H1 (cell line): ENCODE data around the gene LRIG2. TPM values are rescaled to one million over a fixed set of nuclear protein-coding genes. Genes with fewer than 3 reads are reported as not detected.

Source experiments
- CTCF ChIA-PET: fragments of 300-600 bp; sonication (Branson Sonifier 250); formaldehyde crosslinking; loops from one replicate; lab custom pipeline; 2021; ENCODE audit not compliant: partially characterized antibody; lab: Charles Lee
- POLR2A ChIA-PET: fragments of 300-600 bp; sonication (Branson Sonifier 250); formaldehyde crosslinking; loops from one replicate; lab custom pipeline; 2021; ENCODE audit warnings: inconsistent platforms; ENCODE audit not compliant: partially characterized antibody; lab: Charles Lee
- DNase-seq, 2 experiments: peaks; one replicate each; pipeline versions ENCODE4 v3.0.0 to v3.0.0-alpha.2; 2010 to 2022; ENCODE audit warnings: low spot score in 2 of 2, low read depth in 1 of 2, mixed read lengths in 1 of 2
- FAIRE-seq: peaks from 2 replicates; lab custom pipeline; 2011; peaks lifted over from hg19 to GRCh38; lab: Jason Lieb, UNC
- H2AFZ ChIP-seq: 2 replicates; pipeline ENCODE4 v1.8.1; 2012; ENCODE audit warnings: low read length, inconsistent platforms
- H2AK5ac ChIP-seq: 2 replicates; pipeline ENCODE4 v1.6.1; 2013; ENCODE audit warnings: low read depth, low read length
- H2BK120ac ChIP-seq: replicated peaks from 2 replicates; pipeline ENCODE3; 2013; ENCODE audit warnings: low read depth, low read length, inconsistent platforms
- H2BK12ac ChIP-seq: 2 replicates; pipeline ENCODE4 v1.6.1; 2013; ENCODE audit warnings: low read depth, low read length
- H2BK15ac ChIP-seq: 2 replicates; pipeline ENCODE4 v1.6.1; 2013; ENCODE audit warnings: low read length
- H2BK20ac ChIP-seq: 2 replicates; pipeline ENCODE4 v1.6.1; 2013; ENCODE audit warnings: low read length
- H2BK5ac ChIP-seq: 2 replicates; pipeline ENCODE4 v1.6.1; 2013; ENCODE audit warnings: low read depth, low read length
- H3K14ac ChIP-seq: 2 replicates; pipeline ENCODE4 v1.6.1; 2013; ENCODE audit warnings: inconsistent platforms; ENCODE audit not compliant: insufficient read length
- H3K18ac ChIP-seq: 2 replicates; pipeline ENCODE4 v1.6.1; 2013; ENCODE audit warnings: low read length; ENCODE audit errors: extremely low read depth
- H3K23ac ChIP-seq: 2 replicates; pipeline ENCODE4 v1.6.1; 2013; ENCODE audit warnings: inconsistent platforms; ENCODE audit not compliant: insufficient read length
- H3K23me2 ChIP-seq: 2 replicates; pipeline ENCODE4 v1.6.1; 2013; ENCODE audit warnings: low read depth, low read length
- H3K27ac ChIP-seq: 2 replicates; pipeline ENCODE4 v1.6.1; 2011; ENCODE audit warnings: low read depth, low read length, inconsistent platforms
- H3K27me3 ChIP-seq, 4 experiments: replicated peaks in 1 of 4; 1 replicate in 1 of 4; 2 replicates in 3 of 4; pipeline versions ENCODE4 v1.6.1 to v1.8.1; 2011 to 2013; ENCODE audit warnings: low read length in 3 of 4, mild to moderate bottlenecking in 3 of 4, inconsistent platforms in 2 of 4, mixed read lengths in 2 of 4, moderate library complexity in 1 of 4; ENCODE audit not compliant: control insufficient read depth in 3 of 4, insufficient read depth in 3 of 4; ENCODE audit errors: extremely low read depth in 1 of 4
- H3K36me3 ChIP-seq, 4 experiments: 2 replicates each; pipeline versions ENCODE4 v1.6.1 to v1.8.1; 2011 to 2013; ENCODE audit warnings: mild to moderate bottlenecking in 4 of 4, low read length in 3 of 4, moderate library complexity in 2 of 4, control low read depth in 1 of 4, inconsistent platforms in 1 of 4; ENCODE audit not compliant: insufficient read depth in 4 of 4, control insufficient read depth in 2 of 4
- H3K4ac ChIP-seq: replicated peaks from 2 replicates; pipeline ENCODE3; 2013; ENCODE audit warnings: low read length, low read depth, mixed read lengths, inconsistent platforms; ENCODE audit not compliant: insufficient read length
- H3K4me1 ChIP-seq, 4 experiments: replicated peaks in 1 of 4; 1 replicate in 1 of 4; 2 replicates in 3 of 4; pipeline versions ENCODE4 v1.6.1 to v1.8.1; 2011 to 2013; ENCODE audit warnings: low read length in 3 of 4, inconsistent platforms in 2 of 4, mixed read lengths in 1 of 4; ENCODE audit not compliant: insufficient read depth in 4 of 4, control insufficient read depth in 3 of 4
- H3K4me2 ChIP-seq, 2 experiments: 2 replicates each; pipeline versions ENCODE4 v1.6.1 to v1.8.1; 2011 to 2013; ENCODE audit warnings: low read depth in 2 of 2, low read length in 2 of 2, control low read depth in 1 of 2, inconsistent platforms in 1 of 2, mild to moderate bottlenecking in 1 of 2; ENCODE audit not compliant: insufficient read depth in 1 of 2
- H3K4me3 ChIP-seq, 4 experiments: fragments of 200-600, 300-600 bp in 1 of 4; sonication (generic), shearing (Covaris generic), sonication (Bioruptor Twin) in 1 of 4; 2 replicates each; pipeline versions ENCODE4 v1.5.1 to v1.8.1; 2011 to 2016; ENCODE audit warnings: low read length in 4 of 4, low read depth in 3 of 4, control low read depth in 2 of 4, inconsistent platforms in 2 of 4, mild to moderate bottlenecking in 2 of 4, mixed read lengths in 1 of 4, moderate library complexity in 1 of 4; ENCODE audit not compliant: insufficient read depth in 2 of 4; ENCODE audit errors: extremely low read depth in 1 of 4
- H3K56ac ChIP-seq: replicated peaks from 2 replicates; pipeline ENCODE3; 2013; ENCODE audit warnings: low read depth, mild to moderate bottlenecking, mixed read lengths, low read length, inconsistent platforms; ENCODE audit not compliant: insufficient read length
- H3K79me1 ChIP-seq: 2 replicates; pipeline ENCODE4 v1.6.1; 2013; ENCODE audit warnings: low read depth, low read length, control low read depth
- H3K79me2 ChIP-seq, 2 experiments: 2 replicates each; pipeline versions ENCODE4 v1.6.1 to v1.8.1; 2012 to 2013; ENCODE audit warnings: low read length in 2 of 2, mild to moderate bottlenecking in 2 of 2, inconsistent platforms in 1 of 2; ENCODE audit not compliant: insufficient read depth in 2 of 2, control insufficient read depth in 1 of 2
- H3K9ac ChIP-seq, 4 experiments: replicated peaks in 1 of 4; 1 replicate in 1 of 4; 2 replicates in 3 of 4; pipeline versions ENCODE4 v1.6.1 to v1.8.1; 2011 to 2013; ENCODE audit warnings: low read depth in 3 of 4, low read length in 3 of 4, control low read depth in 2 of 4, mild to moderate bottlenecking in 2 of 4, moderate library complexity in 2 of 4, inconsistent platforms in 1 of 4; ENCODE audit errors: extremely low read depth in 1 of 4
- H3K9me3 ChIP-seq, 2 experiments: 2 replicates each; pipeline versions ENCODE4 v1.6.1 to v1.8.1; 2012 to 2013; ENCODE audit warnings: mild to moderate bottlenecking in 2 of 2, moderate library complexity in 2 of 2, control low read depth in 1 of 2, inconsistent platforms in 1 of 2, low read depth in 1 of 2, low read length in 1 of 2, mixed read lengths in 1 of 2; ENCODE audit not compliant: insufficient read depth in 2 of 2
- H4K20me1 ChIP-seq, 2 experiments: replicated peaks in 1 of 2; 2 replicates each; pipeline versions ENCODE3 to v1.8.1; 2011 to 2013; ENCODE audit warnings: inconsistent platforms in 2 of 2, low read length in 2 of 2, mild to moderate bottlenecking in 1 of 2; ENCODE audit not compliant: insufficient read depth in 2 of 2, control insufficient read depth in 1 of 2
- H4K5ac ChIP-seq: 2 replicates; pipeline ENCODE4 v1.6.1; 2013; ENCODE audit warnings: low read length, low read depth, mixed read lengths, inconsistent platforms; ENCODE audit not compliant: insufficient read length
- H4K8ac ChIP-seq: 2 replicates; pipeline ENCODE4 v1.8.0; 2013; ENCODE audit warnings: mild to moderate bottlenecking, moderate library complexity, low read length, inconsistent platforms; ENCODE audit not compliant: insufficient read depth; ENCODE audit errors: extremely low read depth
- H4K91ac ChIP-seq: replicated peaks from 2 replicates; pipeline ENCODE3; 2013; ENCODE audit warnings: low read length, mixed read lengths, inconsistent platforms; ENCODE audit not compliant: insufficient read length
- CHD2 ChIP-seq: IDR thresholded peaks from 2 replicates; pipeline ENCODE4 v1.6.1; 2012; ENCODE audit warnings: low read length, improper control_type of control experiment
- HDAC2 ChIP-seq, 2 experiments: fragments of 300-600 bp in 1 of 2; sonication (generic) in 1 of 2; IDR thresholded peaks; 2 replicates each; pipeline ENCODE4 v1.6.1; 2011 to 2012; ENCODE audit warnings: low read depth in 2 of 2, low read length in 2 of 2, mild to moderate bottlenecking in 2 of 2, moderate library complexity in 2 of 2, borderline replicate concordance in 1 of 2, inconsistent platforms in 1 of 2
- WGBS, 2 experiments: shearing (Covaris generic) in 1 of 2; methylation state at CpG; one replicate each; pipeline versions ENCODE4 v1.1.6 to v1.1.7; 2013 to 2015; ENCODE audit warnings: low lambda C conversion rate in 2 of 2, mixed read lengths in 2 of 2, inconsistent platforms in 1 of 2, low coverage in 1 of 2, missing lambda C conversion rate in 1 of 2; ENCODE audit not compliant: insufficient replicate concordance in 2 of 2, insufficient coverage in 1 of 2, insufficient read length in 1 of 2; ENCODE audit errors: extremely low coverage in 1 of 2, missing lambda C conversion rate in 1 of 2; 5-methylcytosine and 5-hydroxymethylcytosine counted together
- polyA plus RNA-seq, 7 experiments: library from polyadenylated mRNA; depleted of rRNA in 3 of 7; stranded (reverse) in 5 of 7; unstranded in 2 of 7; fragments of >200 nt in 5 of 7; fragments of 200-250 nt in 2 of 7; gene quantifications; 1 replicate in 5 of 7; 2 replicates in 1 of 7; 4 replicates in 1 of 7; pipeline versions ENCODE4 v1.2.1 to v1.2.3, GENCODE V29; 2011 to 2013; ENCODE audit warnings: missing spikeins in 2 of 7, mixed read lengths in 2 of 7
- total RNA-seq: library from RNA; stranded (reverse); fragmentation: NEBNext Ultra II Directional; extraction: Animal tissue kit (Norgen Biotek cat#: 25700); gene quantifications from 2 replicates; pipeline ENCODE4 v1.2.1, GENCODE V29; 2021

Gene LRIG2
- total and polyA plus RNA-seq, 2 of the 8 experiments (the other 6 are each of a cell fraction or from before 2014, with no cell fraction given): 16.2 to 20.9 TPM

DNA sequence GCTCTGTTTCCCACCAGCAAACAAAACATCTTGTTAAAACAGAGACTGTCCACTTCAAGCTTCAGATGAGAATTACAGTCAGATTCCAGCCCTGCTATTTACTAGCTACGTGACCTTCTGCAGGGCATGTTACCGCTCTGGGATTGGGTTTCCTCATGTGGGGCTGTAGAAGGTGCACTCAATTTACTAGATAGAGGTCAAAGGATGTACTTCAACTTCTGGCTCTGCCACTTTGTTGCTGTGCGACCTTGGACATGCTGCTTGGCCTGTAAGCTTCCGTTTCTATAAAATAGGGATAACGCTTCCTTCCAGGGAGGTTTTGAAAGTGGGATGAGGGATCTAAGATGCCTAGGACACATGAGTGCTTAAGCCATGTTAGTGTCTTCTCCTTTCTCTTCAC lies 46.0 kb upstream of the LRIG2 start:
- DNase-seq (no peak), FAIRE-seq (no peak)
- peak overlapping the region; percentile 92 for H2BK20ac ChIP-seq
- no peak overlapping the region for H3K56ac ChIP-seq
- H4K8ac ChIP-seq: no peak overlapping the region
- no peaks in the 10 kb centered on the region for H4K20me1 ChIP-seq
- no peak overlapping the region for H2AFZ ChIP-seq
- no peak overlapping the region for H3K14ac ChIP-seq
- peak overlapping the region; percentile 84 for H3K18ac ChIP-seq
- 41% methylated on average over 5 of the region's 5 CpGs; no CpG with 5 or more reads in 1 of the 2 experiments for WGBS, 2 experiments
- CTCF ChIA-PET: interaction anchor here (0.6 to 1.9 kb wide), 6 partner anchors 8 to 311 kb away, joined by 3 to 15 read pairs (median 4); partner anchors contain the start of gene LRIG2
- H2BK5ac ChIP-seq: peak overlapping the region; percentile 92; the same call in 1 of the 2 replicates
- H3K27ac ChIP-seq: peak overlapping the region; percentile 67; the same call in 1 of the 2 replicates
- H2BK15ac ChIP-seq: no peak overlapping the region
- POLR2A ChIA-PET: interaction anchor here (0.7 to 11.5 kb wide), 6 partner anchors 15 to 116 kb away, joined by 3 to 106 read pairs (median 5); partner anchors contain the start of gene SLC16A1
- no peak overlapping the region for H3K23ac ChIP-seq
- no peaks in the 10 kb centered on the region for H3K9me3 ChIP-seq
- peak overlapping the region in 1 of 4 experiments; percentile 9; a peak in 1 of 8 replicates for H3K4me3 ChIP-seq
- no peaks in the 10 kb centered on the region; a peak in 1 of 8 replicates for H3K36me3 ChIP-seq
- peak overlapping the region; percentile 48 for H3K4ac ChIP-seq
- no peak overlapping the region for H4K5ac ChIP-seq
- H3K27me3 ChIP-seq: no peaks in the 10 kb centered on the region
- H3K9ac ChIP-seq: 0 out of 7 replicates have a peak overlapping the region, but pooled peaks of 1 of the 4 experiments have one; percentile 11
- peak overlapping the region; percentile 84 for H2BK120ac ChIP-seq
- H3K4me2 ChIP-seq: peak overlapping the region; percentile 30 to 52; a peak in 3 of 4 replicates
- no peaks in the 10 kb centered on the region for H3K79me1 ChIP-seq
- H4K91ac ChIP-seq: peak overlapping the region; percentile 90
- H3K79me2 ChIP-seq: no peaks in the 10 kb centered on the region
- no peak for TF ChIP-seq CHD2
- TF ChIP-seq HDAC2 (IDR thresholded peaks at IDR 0.05; ENCODE audit: borderline replicate concordance in 1 of 2, low read depth in 2 of 2, low read length in 2 of 2): no peak
- H3K4me1 ChIP-seq: peaks cover 2 to 21% (median 13%) of the 10 kb centered on the region in 4 experiments; a peak in 5 of 7 replicates
- peak overlapping the region; percentile 86; the same call in 1 of the 2 replicates for H2BK12ac ChIP-seq
- peak overlapping the region; percentile 76; the same call in 1 of the 2 replicates for H2AK5ac ChIP-seq
- no peaks in the 10 kb centered on the region for H3K23me2 ChIP-seq
